Heart left ventricle (tissue), 16 donors: ENCODE data around the gene GPR107. TPM values are rescaled to one million over a fixed set of nuclear protein-coding genes. Genes with fewer than 3 reads are reported as not detected.

Experiments used
- ATAC-seq, 4 donors: fragments of 200-7000 bp; cut with Tn5 transposase; one replicate each; pipeline ENCODE4 v1.9.1; 2020 to 2022; ENCODE audit warnings: moderate library complexity in 4 of 4, mild to moderate bottlenecking in 3 of 4, moderate number of reproducible peaks in 1 of 4
- DNase-seq, 5 donors: peaks; one replicate each; pipeline ENCODE4 v3.0.0-alpha.2; 2020
- H3K27ac ChIP-seq, 12 donors: fragments of 200-600 bp; sonication (generic) in 4 of 12; one replicate each; pipeline versions ENCODE4 v1.5.0 to v1.8.0; 2016 to 2022; ENCODE audit warnings: mild to moderate bottlenecking in 2 of 12
- H3K27me3 ChIP-seq, 9 donors: fragments of 200-600 bp; sonication (generic) in 2 of 9; one replicate each; pipeline versions ENCODE4 v1.5.1 to v1.8.0; 2016 to 2022; ENCODE audit warnings: mild to moderate bottlenecking in 3 of 9
- H3K36me3 ChIP-seq, 9 donors: fragments of 200-600 bp; sonication (generic) in 2 of 9; one replicate each; pipeline versions ENCODE4 v1.5.0 to v1.8.0; 2018 to 2022; ENCODE audit warnings: mild to moderate bottlenecking in 2 of 9
- H3K4me1 ChIP-seq, 12 donors: fragments of 200-600 bp; sonication (generic) in 4 of 12; one replicate each; pipeline versions ENCODE4 v1.5.0 to v1.8.0; 2016 to 2022; ENCODE audit warnings: mild to moderate bottlenecking in 3 of 12
- H3K4me3 ChIP-seq, 12 donors: fragments of 200-600 bp; sonication (generic) in 4 of 12; one replicate each; pipeline versions ENCODE4 v1.5.0 to v1.8.0; 2017 to 2022; ENCODE audit warnings: mild to moderate bottlenecking in 9 of 12, moderate library complexity in 4 of 12
- H3K9me3 ChIP-seq, 12 donors: fragments of 200-600 bp; sonication (generic) in 4 of 12; one replicate each; pipeline versions ENCODE4 v1.5.0 to v1.8.0; 2016 to 2022; ENCODE audit warnings: mild to moderate bottlenecking in 1 of 12
- POLR2A ChIP-seq, 2 donors: fragments of 450-650 bp; IDR thresholded peaks; one replicate each; pipeline ENCODE4 v1.6.1; 2017; ENCODE audit warnings: antibody characterized with exemption in 2 of 2, mild to moderate bottlenecking in 2 of 2, moderate library complexity in 2 of 2
- WGBS, 4 donors: extraction: QIAGEN DNeasy Blood & Tissue Kit in 2 of 4; methylation state at CpG; one replicate each; pipeline versions ENCODE4 v1.1.5 to v1.1.7; 2013 to 2018; 5-methylcytosine and 5-hydroxymethylcytosine counted together
- intact Hi-C, 10 donors: fragments of 100-400 bp; cut with DNase I; formaldehyde crosslinking; loops; one replicate each; pipeline versions ENCODE4 v1.11.1 to v1.14.2; 2022
- polyA plus RNA-seq, 2 donors: library from polyadenylated mRNA; stranded (reverse); fragments of 200-250 nt; gene quantifications; one replicate each; pipeline ENCODE4 v1.2.3, GENCODE V29; 2013
- total RNA-seq, 9 donors: library from RNA; depleted of rRNA in 2 of 9; stranded (reverse); fragments of >200 nt in 2 of 9; fragmentation: NEBNext Ultra II Directional in 3 of 9; extraction: Animal tissue kit (Norgen Biotek cat#: 25700) in 3 of 9; gene quantifications; one replicate each; pipeline versions ENCODE4 v1.1.0 to v1.2.4, GENCODE V29; 2016 to 2023
- TF ChIP-seq, protein P1 (sequence below), 12 donors: fragments of 200-600 bp; sonication (generic) in 4 of 12; IDR thresholded peaks; one replicate each; pipeline versions ENCODE4 v1.5.0 to v1.8.0; 2018 to 2022; ENCODE audit warnings: antibody characterized with exemption in 12 of 12, mild to moderate bottlenecking in 5 of 12
- donor health status: ischemic (EF 13 %, LVEDD 7.1; RV severe dilation, severe dysfunction).
- donor health status: healthy with polysubstance abuse.
- donor health status: DM: no; HTN: yes; CAD: no.
- donor health status: DM: no; HTN: no; CAD: no.
- donor health status: ischemic (EF 25% LVEDD 6.9; RV normal size, moderate dysfunction).
- donor health status: ischemic (EF 25% LVEDD 5.7; RV mildly dilated, moderate dysfunction).
- donor health status: healthy.
- donor health status: DM: yes; HTN: yes; CAD: no.
- donor health status: ischemic (EF 35%, LVEDD 5.7; RV mildly dilated, moderate dysfunction).
- donor health status: nonischemic (EF 11% LVEDD 7.7; RV severe dilation, severe dysfunction).
- donor health status: DM: yes; HTN: yes; CAD: no.
- donor health status: PGD.
- donor health status: ischemic (EF 29% LVEDD 5.4; RV normal size, mild dysfunction).
- donor health status: nonischemic (EF 23%, LVEDD 6.1; RV moderate dilation, normal function).

Gene GPR107
- total and polyA plus RNA-seq, 11 donors, result 7.0 to 33.2 (median 21.3) TPM

DNA sequence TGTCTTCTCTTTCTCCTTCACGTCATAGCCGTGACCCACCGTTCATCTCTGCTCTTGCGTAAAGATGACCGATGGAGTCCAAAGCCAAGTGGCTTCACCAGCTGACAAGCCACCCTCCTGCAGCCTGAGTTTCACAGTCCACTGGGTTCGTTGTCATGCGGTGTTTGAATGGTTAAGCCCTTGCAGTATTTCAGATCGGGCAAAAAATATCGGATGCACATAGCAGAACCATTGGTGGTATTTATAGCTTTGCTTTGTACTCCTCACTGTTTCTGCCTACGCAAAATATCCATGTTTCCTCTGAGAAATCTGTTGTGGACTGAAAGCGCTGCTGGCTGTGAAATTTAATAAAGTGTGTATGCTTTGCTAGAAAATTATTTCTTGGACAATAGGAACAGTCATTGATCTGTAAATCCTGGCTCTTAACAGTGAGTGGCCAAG lies 84.0 kb downstream of the GPR107 start:
- DNase-seq, result peak in 1 of 5 donors; percentile 28
- intact Hi-C loops, result no loop called here
- Histone ChIP-seq H3K36me3 (peaks cover 0 to 30% (median 14%) of the 10 kb centered on the region in 9 donors), H3K27me3 (no peaks in the 10 kb centered on the region), H3K4me1 (peaks cover 0 to 36% (median 25%) of the 10 kb centered on the region in 12 donors), H3K9me3 (no peaks in the 10 kb centered on the region), H3K4me3 (no peak overlapping the region), H3K27ac (peak overlapping the region in 9 of 12 donors; percentile 1 to 87 (median 35))
- no peak for ATAC-seq
- WGBS, 4 donors, result 77 to 84% (median 80%) methylated on average over 11 of the region's 11 CpGs
- TF ChIP-seq POLR2A (IDR thresholded peaks at IDR 0.05), result no peak
- TF ChIP-seq, protein P1, sequence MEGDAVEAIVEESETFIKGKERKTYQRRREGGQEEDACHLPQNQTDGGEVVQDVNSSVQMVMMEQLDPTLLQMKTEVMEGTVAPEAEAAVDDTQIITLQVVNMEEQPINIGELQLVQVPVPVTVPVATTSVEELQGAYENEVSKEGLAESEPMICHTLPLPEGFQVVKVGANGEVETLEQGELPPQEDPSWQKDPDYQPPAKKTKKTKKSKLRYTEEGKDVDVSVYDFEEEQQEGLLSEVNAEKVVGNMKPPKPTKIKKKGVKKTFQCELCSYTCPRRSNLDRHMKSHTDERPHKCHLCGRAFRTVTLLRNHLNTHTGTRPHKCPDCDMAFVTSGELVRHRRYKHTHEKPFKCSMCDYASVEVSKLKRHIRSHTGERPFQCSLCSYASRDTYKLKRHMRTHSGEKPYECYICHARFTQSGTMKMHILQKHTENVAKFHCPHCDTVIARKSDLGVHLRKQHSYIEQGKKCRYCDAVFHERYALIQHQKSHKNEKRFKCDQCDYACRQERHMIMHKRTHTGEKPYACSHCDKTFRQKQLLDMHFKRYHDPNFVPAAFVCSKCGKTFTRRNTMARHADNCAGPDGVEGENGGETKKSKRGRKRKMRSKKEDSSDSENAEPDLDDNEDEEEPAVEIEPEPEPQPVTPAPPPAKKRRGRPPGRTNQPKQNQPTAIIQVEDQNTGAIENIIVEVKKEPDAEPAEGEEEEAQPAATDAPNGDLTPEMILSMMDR (IDR thresholded peaks at IDR 0.05), result no peak

DNA sequence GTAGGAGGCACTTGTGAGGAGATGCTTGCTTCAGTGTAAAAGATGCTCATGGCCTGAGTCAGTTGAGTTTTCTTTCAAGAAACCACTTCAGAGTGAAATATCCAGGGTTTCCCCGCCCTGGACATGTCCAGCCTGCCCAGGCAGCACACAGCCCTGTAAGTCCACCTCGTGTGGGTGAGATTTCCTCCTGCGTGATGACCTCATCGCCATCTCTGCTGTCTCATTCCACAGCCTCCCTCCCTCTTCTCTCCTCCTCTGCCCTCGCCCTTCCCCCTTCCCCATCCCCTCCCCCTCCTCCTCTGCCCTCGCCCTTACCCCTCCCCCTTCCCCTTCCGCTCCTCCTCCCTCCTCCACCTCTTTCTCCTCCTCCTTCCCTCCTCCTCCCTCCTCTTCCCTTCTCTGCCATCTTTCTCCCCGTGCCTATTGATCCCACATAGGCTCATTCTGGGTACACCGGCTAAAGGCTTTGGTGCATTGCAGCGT lies 84.5 kb downstream of the GPR107 start:
- intact Hi-C loops, result no loop called here

DNA sequence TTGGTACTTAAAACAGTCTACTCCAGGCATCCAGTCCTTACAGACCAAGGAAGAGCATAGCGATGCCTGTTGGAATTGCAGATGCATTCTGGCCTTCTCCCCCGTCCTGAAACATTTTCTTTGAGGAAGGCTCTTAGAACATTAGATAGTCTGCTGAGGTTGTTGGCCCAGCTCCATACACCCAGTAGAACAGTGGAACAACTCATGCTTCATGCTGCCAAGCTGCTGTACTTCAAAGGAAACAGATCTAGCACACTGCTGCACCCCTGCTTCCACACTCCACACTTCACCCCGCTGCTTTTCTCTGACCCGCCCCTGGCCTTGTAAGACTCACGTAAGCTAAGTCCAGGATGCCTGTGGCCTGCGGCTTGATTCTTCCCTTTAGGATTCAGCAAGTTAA lies 85.1 kb downstream of the GPR107 start:
- intact Hi-C loops, result no loop called here
- DNase-seq (peak; percentile 48 to 79 (median 59)), ATAC-seq (peak; percentile 80 to 83 (median 82))
- TF ChIP-seq POLR2A (IDR thresholded peaks at IDR 0.05), result no peak
- TF ChIP-seq, protein P1 (IDR thresholded peaks at IDR 0.05), result peak in 1 of 12 donors; percentile 3
- Histone ChIP-seq H3K9me3 (no peaks in the 10 kb centered on the region), H3K4me3 (no peak overlapping the region), H3K4me1 (peaks cover 0 to 41% (median 25%) of the 10 kb centered on the region in 12 donors), H3K27ac (peak overlapping the region in 9 of 12 donors; percentile 1 to 87 (median 35)), H3K27me3 (peaks cover 0 to 4% (median 0%) of the 10 kb centered on the region in 9 donors), H3K36me3 (peaks cover 0 to 23% (median 7%) of the 10 kb centered on the region in 9 donors)
- 25 to 41% (median 28%) methylated on average over 6 of the region's 6 CpGs for WGBS, 4 donors

More for the DNA sequence above, 84.5 kb downstream of the GPR107 start:
- Histone ChIP-seq H3K27ac (peak overlapping the region in 9 of 12 donors; percentile 1 to 87 (median 46)), H3K27me3 (no peaks in the 10 kb centered on the region), H3K4me1 (peaks cover 0 to 36% (median 25%) of the 10 kb centered on the region in 12 donors), H3K4me3 (no peak overlapping the region), H3K36me3 (peaks cover 0 to 25% (median 10%) of the 10 kb centered on the region in 9 donors), H3K9me3 (no peaks in the 10 kb centered on the region)
- 40 to 60% (median 44%) methylated on average over 10 of the region's 10 CpGs for WGBS, 4 donors
- ATAC-seq (peak in 3 of 4 donors; percentile 74 to 87 (median 76)), DNase-seq (peak; percentile 49 to 77 (median 62))
- no peak for TF ChIP-seq POLR2A (IDR thresholded peaks at IDR 0.05)
- TF ChIP-seq, protein P1 (IDR thresholded peaks at IDR 0.05), result no peak

DNA sequence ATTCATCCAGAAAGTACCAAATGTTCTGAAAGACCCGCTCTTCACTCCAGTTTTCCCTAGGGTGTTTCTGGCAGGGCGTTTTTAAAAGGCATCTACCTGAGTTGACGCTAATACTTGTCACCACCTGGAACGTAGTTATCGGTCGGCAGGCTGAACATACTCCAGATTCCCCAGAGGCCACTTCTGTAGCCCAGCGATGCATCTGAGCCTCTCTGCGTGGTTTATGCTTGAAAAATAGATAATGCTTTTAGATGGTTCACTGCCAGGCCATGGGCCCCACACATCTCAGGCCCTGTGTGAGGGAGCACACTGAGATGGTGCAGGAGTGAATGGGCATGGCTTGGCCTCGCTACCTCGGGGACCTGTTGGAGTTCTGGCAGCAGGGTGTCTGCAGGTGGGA lies 85.5 kb downstream of the GPR107 start:
- Histone ChIP-seq H3K9me3 (no peaks in the 10 kb centered on the region), H3K27ac (peak overlapping the region in 8 of 12 donors; percentile 5 to 87 (median 44)), H3K36me3 (peaks cover 0 to 23% (median 7%) of the 10 kb centered on the region in 9 donors), H3K4me3 (no peak overlapping the region), H3K27me3 (peaks cover 0 to 9% (median 0%) of the 10 kb centered on the region in 9 donors), H3K4me1 (peaks cover 0 to 45% (median 29%) of the 10 kb centered on the region in 12 donors)
- intact Hi-C loops, result no loop called here
- DNase-seq (no peak), ATAC-seq (no peak)
- TF ChIP-seq POLR2A (IDR thresholded peaks at IDR 0.05), result no peak
- TF ChIP-seq, protein P1 (IDR thresholded peaks at IDR 0.05), result no peak
- 45 to 71% (median 58%) methylated on average over 10 of the region's 10 CpGs for WGBS, 4 donors
